H1 (cell line): ENCODE data around the gene LMAN2. TPM values are rescaled to one million over a fixed set of nuclear protein-coding genes. Genes with fewer than 3 reads are reported as not detected.

Experiments used
- CTCF ChIA-PET: fragments of 300-600 bp; sonication (Branson Sonifier 250); formaldehyde crosslinking; loops from one replicate; lab custom pipeline; 2021; ENCODE audit not compliant: partially characterized antibody; lab: Charles Lee
- POLR2A ChIA-PET: fragments of 300-600 bp; sonication (Branson Sonifier 250); formaldehyde crosslinking; loops from one replicate; lab custom pipeline; 2021; ENCODE audit warnings: inconsistent platforms; ENCODE audit not compliant: partially characterized antibody; lab: Charles Lee
- DNase-seq, 2 experiments: peaks; one replicate each; pipeline versions ENCODE4 v3.0.0 to v3.0.0-alpha.2; 2010 to 2022; ENCODE audit warnings: low spot score in 2 of 2, low read depth in 1 of 2, mixed read lengths in 1 of 2
- FAIRE-seq: peaks from 2 replicates; lab custom pipeline; 2011; peaks lifted over from hg19 to GRCh38; lab: Jason Lieb, UNC
- H2AFZ ChIP-seq: 2 replicates; pipeline ENCODE4 v1.8.1; 2012; ENCODE audit warnings: low read length, inconsistent platforms
- H2AK5ac ChIP-seq: 2 replicates; pipeline ENCODE4 v1.6.1; 2013; ENCODE audit warnings: low read depth, low read length
- H2BK120ac ChIP-seq: replicated peaks from 2 replicates; pipeline ENCODE3; 2013; ENCODE audit warnings: low read depth, low read length, inconsistent platforms
- H2BK12ac ChIP-seq: 2 replicates; pipeline ENCODE4 v1.6.1; 2013; ENCODE audit warnings: low read depth, low read length
- H2BK15ac ChIP-seq: 2 replicates; pipeline ENCODE4 v1.6.1; 2013; ENCODE audit warnings: low read length
- H2BK20ac ChIP-seq: 2 replicates; pipeline ENCODE4 v1.6.1; 2013; ENCODE audit warnings: low read length
- H2BK5ac ChIP-seq: 2 replicates; pipeline ENCODE4 v1.6.1; 2013; ENCODE audit warnings: low read depth, low read length
- H3K14ac ChIP-seq: 2 replicates; pipeline ENCODE4 v1.6.1; 2013; ENCODE audit warnings: inconsistent platforms; ENCODE audit not compliant: insufficient read length
- H3K18ac ChIP-seq: 2 replicates; pipeline ENCODE4 v1.6.1; 2013; ENCODE audit warnings: low read length; ENCODE audit errors: extremely low read depth
- H3K23ac ChIP-seq: 2 replicates; pipeline ENCODE4 v1.6.1; 2013; ENCODE audit warnings: inconsistent platforms; ENCODE audit not compliant: insufficient read length
- H3K23me2 ChIP-seq: 2 replicates; pipeline ENCODE4 v1.6.1; 2013; ENCODE audit warnings: low read depth, low read length
- H3K27ac ChIP-seq: 2 replicates; pipeline ENCODE4 v1.6.1; 2011; ENCODE audit warnings: low read depth, low read length, inconsistent platforms
- H3K27me3 ChIP-seq, 4 experiments: replicated peaks in 1 of 4; 1 replicate in 1 of 4; 2 replicates in 3 of 4; pipeline versions ENCODE4 v1.6.1 to v1.8.1; 2011 to 2013; ENCODE audit warnings: low read length in 3 of 4, mild to moderate bottlenecking in 3 of 4, inconsistent platforms in 2 of 4, mixed read lengths in 2 of 4, moderate library complexity in 1 of 4; ENCODE audit not compliant: control insufficient read depth in 3 of 4, insufficient read depth in 3 of 4; ENCODE audit errors: extremely low read depth in 1 of 4
- H3K36me3 ChIP-seq, 4 experiments: 2 replicates each; pipeline versions ENCODE4 v1.6.1 to v1.8.1; 2011 to 2013; ENCODE audit warnings: mild to moderate bottlenecking in 4 of 4, low read length in 3 of 4, moderate library complexity in 2 of 4, control low read depth in 1 of 4, inconsistent platforms in 1 of 4; ENCODE audit not compliant: insufficient read depth in 4 of 4, control insufficient read depth in 2 of 4
- H3K4ac ChIP-seq: replicated peaks from 2 replicates; pipeline ENCODE3; 2013; ENCODE audit warnings: low read length, low read depth, mixed read lengths, inconsistent platforms; ENCODE audit not compliant: insufficient read length
- H3K4me1 ChIP-seq, 4 experiments: replicated peaks in 1 of 4; 1 replicate in 1 of 4; 2 replicates in 3 of 4; pipeline versions ENCODE4 v1.6.1 to v1.8.1; 2011 to 2013; ENCODE audit warnings: low read length in 3 of 4, inconsistent platforms in 2 of 4, mixed read lengths in 1 of 4; ENCODE audit not compliant: insufficient read depth in 4 of 4, control insufficient read depth in 3 of 4
- H3K4me2 ChIP-seq, 2 experiments: 2 replicates each; pipeline versions ENCODE4 v1.6.1 to v1.8.1; 2011 to 2013; ENCODE audit warnings: low read depth in 2 of 2, low read length in 2 of 2, control low read depth in 1 of 2, inconsistent platforms in 1 of 2, mild to moderate bottlenecking in 1 of 2; ENCODE audit not compliant: insufficient read depth in 1 of 2
- H3K4me3 ChIP-seq, 4 experiments: fragments of 200-600, 300-600 bp in 1 of 4; sonication (generic), shearing (Covaris generic), sonication (Bioruptor Twin) in 1 of 4; 2 replicates each; pipeline versions ENCODE4 v1.5.1 to v1.8.1; 2011 to 2016; ENCODE audit warnings: low read length in 4 of 4, low read depth in 3 of 4, control low read depth in 2 of 4, inconsistent platforms in 2 of 4, mild to moderate bottlenecking in 2 of 4, mixed read lengths in 1 of 4, moderate library complexity in 1 of 4; ENCODE audit not compliant: insufficient read depth in 2 of 4; ENCODE audit errors: extremely low read depth in 1 of 4
- H3K56ac ChIP-seq: replicated peaks from 2 replicates; pipeline ENCODE3; 2013; ENCODE audit warnings: low read depth, mild to moderate bottlenecking, mixed read lengths, low read length, inconsistent platforms; ENCODE audit not compliant: insufficient read length
- H3K79me1 ChIP-seq: 2 replicates; pipeline ENCODE4 v1.6.1; 2013; ENCODE audit warnings: low read depth, low read length, control low read depth
- H3K79me2 ChIP-seq, 2 experiments: 2 replicates each; pipeline versions ENCODE4 v1.6.1 to v1.8.1; 2012 to 2013; ENCODE audit warnings: low read length in 2 of 2, mild to moderate bottlenecking in 2 of 2, inconsistent platforms in 1 of 2; ENCODE audit not compliant: insufficient read depth in 2 of 2, control insufficient read depth in 1 of 2
- H3K9ac ChIP-seq, 4 experiments: replicated peaks in 1 of 4; 1 replicate in 1 of 4; 2 replicates in 3 of 4; pipeline versions ENCODE4 v1.6.1 to v1.8.1; 2011 to 2013; ENCODE audit warnings: low read depth in 3 of 4, low read length in 3 of 4, control low read depth in 2 of 4, mild to moderate bottlenecking in 2 of 4, moderate library complexity in 2 of 4, inconsistent platforms in 1 of 4; ENCODE audit errors: extremely low read depth in 1 of 4
- H3K9me3 ChIP-seq, 2 experiments: 2 replicates each; pipeline versions ENCODE4 v1.6.1 to v1.8.1; 2012 to 2013; ENCODE audit warnings: mild to moderate bottlenecking in 2 of 2, moderate library complexity in 2 of 2, control low read depth in 1 of 2, inconsistent platforms in 1 of 2, low read depth in 1 of 2, low read length in 1 of 2, mixed read lengths in 1 of 2; ENCODE audit not compliant: insufficient read depth in 2 of 2
- H4K20me1 ChIP-seq, 2 experiments: replicated peaks in 1 of 2; 2 replicates each; pipeline versions ENCODE3 to v1.8.1; 2011 to 2013; ENCODE audit warnings: inconsistent platforms in 2 of 2, low read length in 2 of 2, mild to moderate bottlenecking in 1 of 2; ENCODE audit not compliant: insufficient read depth in 2 of 2, control insufficient read depth in 1 of 2
- H4K5ac ChIP-seq: 2 replicates; pipeline ENCODE4 v1.6.1; 2013; ENCODE audit warnings: low read length, low read depth, mixed read lengths, inconsistent platforms; ENCODE audit not compliant: insufficient read length
- H4K8ac ChIP-seq: 2 replicates; pipeline ENCODE4 v1.8.0; 2013; ENCODE audit warnings: mild to moderate bottlenecking, moderate library complexity, low read length, inconsistent platforms; ENCODE audit not compliant: insufficient read depth; ENCODE audit errors: extremely low read depth
- H4K91ac ChIP-seq: replicated peaks from 2 replicates; pipeline ENCODE3; 2013; ENCODE audit warnings: low read length, mixed read lengths, inconsistent platforms; ENCODE audit not compliant: insufficient read length
- CTBP2 ChIP-seq: IDR thresholded peaks from 2 replicates; pipeline ENCODE4 v1.7.0; 2011; ENCODE audit warnings: borderline replicate concordance, mild to moderate bottlenecking, moderate library complexity, mixed read lengths, low read length; ENCODE audit not compliant: insufficient read depth, insufficient read length
- KDM1A ChIP-seq: fragments of 200-600, 300-600 bp; sonication (generic); IDR thresholded peaks from 2 replicates; pipeline ENCODE4 v1.7.1; 2016; ENCODE audit warnings: mild to moderate bottlenecking, low read length, borderline replicate concordance
- POLR2A ChIP-seq, 2 experiments: IDR thresholded peaks; 1 replicate in 1 of 2; 2 replicates in 1 of 2; pipeline ENCODE4 v1.6.1; 2011; ENCODE audit warnings: low read depth in 2 of 2, low read length in 2 of 2, mild to moderate bottlenecking in 2 of 2; ENCODE audit errors: control extremely low read depth in 1 of 2
- POLR2AphosphoS5 ChIP-seq: IDR thresholded peaks from 2 replicates; pipeline ENCODE4 v1.6.1; 2011; ENCODE audit warnings: low read depth, low read length
- POU5F1 ChIP-seq: IDR thresholded peaks from 2 replicates; pipeline ENCODE4 v1.6.1; 2011; ENCODE audit warnings: low read depth, mild to moderate bottlenecking, low read length, moderate library complexity
- RFX5 ChIP-seq: IDR thresholded peaks from 2 replicates; pipeline ENCODE4 v1.6.1; 2011; ENCODE audit warnings: low read depth, low read length, improper control_type of control experiment, borderline replicate concordance
- SAP30 ChIP-seq: fragments of 300-600 bp; sonication (generic); IDR thresholded peaks from 2 replicates; pipeline ENCODE4 v1.7.1; 2012; ENCODE audit warnings: low read length, moderate library complexity, mild to moderate bottlenecking, inconsistent platforms; ENCODE audit not compliant: insufficient read depth, insufficient replicate concordance
- SIN3A ChIP-seq, 2 experiments: IDR thresholded peaks in 1 of 2; conservative IDR thresholded peaks in 1 of 2; 2 replicates each; pipeline ENCODE4 v1.6.1; 2011 to 2012; ENCODE audit warnings: low read length in 2 of 2, improper control_type of control experiment in 1 of 2, low read depth in 1 of 2, mild to moderate bottlenecking in 1 of 2
- SP1 ChIP-seq: IDR thresholded peaks from 2 replicates; pipeline ENCODE4 v1.6.1; 2011; ENCODE audit warnings: low read depth, low read length
- TAF1 ChIP-seq: IDR thresholded peaks from 2 replicates; pipeline ENCODE4 v1.6.1; 2011; ENCODE audit warnings: mild to moderate bottlenecking, low read depth, low read length
- TEAD4 ChIP-seq: IDR thresholded peaks from 2 replicates; pipeline ENCODE4 v1.6.1; 2012; ENCODE audit warnings: low read depth, low read length, inconsistent platforms, mixed read lengths
- ZNF274 ChIP-seq: IDR thresholded peaks from 2 replicates; pipeline ENCODE4 v1.7.0; 2012; ENCODE audit warnings: low read length, borderline replicate concordance; ENCODE audit errors: extremely low read depth
- whole genome bisulfite sequencing, 2 experiments: shearing (Covaris generic) in 1 of 2; methylation state at CpG; one replicate each; pipeline versions ENCODE4 v1.1.6 to v1.1.7; 2013 to 2015; ENCODE audit warnings: low lambda C conversion rate in 2 of 2, mixed read lengths in 2 of 2, inconsistent platforms in 1 of 2, low coverage in 1 of 2, missing lambda C conversion rate in 1 of 2; ENCODE audit not compliant: insufficient replicate concordance in 2 of 2, insufficient coverage in 1 of 2, insufficient read length in 1 of 2; ENCODE audit errors: extremely low coverage in 1 of 2, missing lambda C conversion rate in 1 of 2; 5-methylcytosine and 5-hydroxymethylcytosine counted together
- polyA plus RNA-seq, 7 experiments: library from polyadenylated mRNA; depleted of rRNA in 3 of 7; stranded (reverse) in 5 of 7; unstranded in 2 of 7; fragments of >200 nt in 5 of 7; fragments of 200-250 nt in 2 of 7; gene quantifications; 1 replicate in 5 of 7; 2 replicates in 1 of 7; 4 replicates in 1 of 7; pipeline versions ENCODE4 v1.2.1 to v1.2.3, GENCODE V29; 2011 to 2013; ENCODE audit warnings: missing spikeins in 2 of 7, mixed read lengths in 2 of 7
- total RNA-seq: library from RNA; stranded (reverse); fragmentation: NEBNext Ultra II Directional; extraction: Animal tissue kit (Norgen Biotek cat#: 25700); gene quantifications from 2 replicates; pipeline ENCODE4 v1.2.1, GENCODE V29; 2021

The LMAN2 gene
- total and polyA plus RNA-seq, 2 of the 8 experiments (the other 6 are each of a cell fraction or from before 2014, with no cell fraction given), result 116 to 225 TPM

- H3K14ac ChIP-seq, result no peak overlapping the region
- peaks cover 19% of the 10 kb centered on the region; the same call in 1 of the 2 replicates for H3K23me2 ChIP-seq
- H3K4me3 ChIP-seq, result no peak overlapping the region
- peak overlapping the region; percentile 97 for H2BK15ac ChIP-seq
- no peaks in the 10 kb centered on the region for H3K79me2 ChIP-seq
- H2BK5ac ChIP-seq, result peak overlapping the region; percentile 8; the same call in 1 of the 2 replicates
- peaks cover 2 to 30% (median 26%) of the 10 kb centered on the region in 4 experiments for H3K4me1 ChIP-seq
- H3K79me1 ChIP-seq, result peaks cover 7% of the 10 kb centered on the region; the same call in 1 of the 2 replicates
- no peaks in the 10 kb centered on the region for H3K36me3 ChIP-seq
- H4K5ac ChIP-seq, result no peak overlapping the region
- H4K91ac ChIP-seq, result peak overlapping the region; percentile 93
- no peak overlapping the region for H3K27ac ChIP-seq
- no peak overlapping the region for H3K56ac ChIP-seq
- no peaks in the 10 kb centered on the region for H3K9me3 ChIP-seq
- ChIA-PET CTCF (interaction anchor here (0.6 to 16.9 kb wide), 8 partner anchors 11 to 93 kb away, joined by 3 to 363 read pairs (median 74); partner anchors contain the start of genes LMAN2, MXD3, PRR7 and RGS14), POLR2A (interaction anchor here (0.6 to 5.9 kb wide), 5 partner anchors 12 to 123 kb away, joined by 3 to 66 read pairs (median 3); partner anchors contain the start of gene LMAN2)
- WGBS, 2 experiments, result 83% methylated on average over 11 of the region's 11 CpGs; no CpG with 5 or more reads in 1 of the 2 experiments
- H3K4ac ChIP-seq, result peak overlapping the region; percentile 25
- H3K9ac ChIP-seq, result no peak overlapping the region
- no peak overlapping the region for H2AFZ ChIP-seq
- H2BK20ac ChIP-seq, result peak overlapping the region; percentile 95; the same call in 1 of the 2 replicates
- H4K8ac ChIP-seq, result no peak overlapping the region
- H3K18ac ChIP-seq, result peak overlapping the region; percentile 71
- peaks cover 0 to 6% of the 10 kb centered on the region in 2 experiments for H4K20me1 ChIP-seq
- peak overlapping the region; percentile 24 for H2BK120ac ChIP-seq
- H3K23ac ChIP-seq, result no peak overlapping the region
- peaks cover 1 to 17% (median 15%) of the 10 kb centered on the region in 4 experiments; a peak in 5 of 7 replicates for H3K27me3 ChIP-seq
- FAIRE-seq (no peak), DNase-seq (no peak)
- H3K4me2 ChIP-seq, result peak overlapping the region in 1 of 2 experiments; percentile 70; a peak in 1 of 4 replicates
- H2BK12ac ChIP-seq, result peak overlapping the region; percentile 55
- H2AK5ac ChIP-seq, result 0 out of 2 replicates have a peak overlapping the region, but pooled peaks have one; percentile 55
- TF ChIP-seq SAP30, result no peak
- no peak for TF ChIP-seq POU5F1
- TF ChIP-seq CTBP2, result no peak
- no peak for TF ChIP-seq RFX5
- no peak for TF ChIP-seq TAF1
- TF ChIP-seq POLR2AphosphoS5, result no peak
- no peak for TF ChIP-seq SIN3A (conservative IDR thresholded peaks at IDR 0.05 in 1 of 2, IDR thresholded peaks at IDR 0.05 in 1 of 2; ENCODE audit: low read depth in 1 of 2, low read length in 2 of 2)
- no peak for TF ChIP-seq TEAD4
- TF ChIP-seq SP1, result no peak
- TF ChIP-seq KDM1A, result no peak
- TF ChIP-seq ZNF274, result no peak
- no peak for TF ChIP-seq POLR2A (IDR thresholded peaks at IDR 0.05; ENCODE audit: control extremely low read depth in 1 of 2, low read depth in 2 of 2, low read length in 2 of 2)
Measured at GRCh38 chr5:177364159-177364962, 12.9 kb upstream of the LMAN2 start.
